Activated CD4-positive, alpha-beta T cell treated with anti-CD3 and anti-CD28 coated beads for 48 hours (primary cell): ENCODE data around the gene IQCN.

Experiments
- DNase-seq: peaks from one replicate; pipeline ENCODE4 v3.0.0-alpha.2; 2020

Gene IQCN, protein sequence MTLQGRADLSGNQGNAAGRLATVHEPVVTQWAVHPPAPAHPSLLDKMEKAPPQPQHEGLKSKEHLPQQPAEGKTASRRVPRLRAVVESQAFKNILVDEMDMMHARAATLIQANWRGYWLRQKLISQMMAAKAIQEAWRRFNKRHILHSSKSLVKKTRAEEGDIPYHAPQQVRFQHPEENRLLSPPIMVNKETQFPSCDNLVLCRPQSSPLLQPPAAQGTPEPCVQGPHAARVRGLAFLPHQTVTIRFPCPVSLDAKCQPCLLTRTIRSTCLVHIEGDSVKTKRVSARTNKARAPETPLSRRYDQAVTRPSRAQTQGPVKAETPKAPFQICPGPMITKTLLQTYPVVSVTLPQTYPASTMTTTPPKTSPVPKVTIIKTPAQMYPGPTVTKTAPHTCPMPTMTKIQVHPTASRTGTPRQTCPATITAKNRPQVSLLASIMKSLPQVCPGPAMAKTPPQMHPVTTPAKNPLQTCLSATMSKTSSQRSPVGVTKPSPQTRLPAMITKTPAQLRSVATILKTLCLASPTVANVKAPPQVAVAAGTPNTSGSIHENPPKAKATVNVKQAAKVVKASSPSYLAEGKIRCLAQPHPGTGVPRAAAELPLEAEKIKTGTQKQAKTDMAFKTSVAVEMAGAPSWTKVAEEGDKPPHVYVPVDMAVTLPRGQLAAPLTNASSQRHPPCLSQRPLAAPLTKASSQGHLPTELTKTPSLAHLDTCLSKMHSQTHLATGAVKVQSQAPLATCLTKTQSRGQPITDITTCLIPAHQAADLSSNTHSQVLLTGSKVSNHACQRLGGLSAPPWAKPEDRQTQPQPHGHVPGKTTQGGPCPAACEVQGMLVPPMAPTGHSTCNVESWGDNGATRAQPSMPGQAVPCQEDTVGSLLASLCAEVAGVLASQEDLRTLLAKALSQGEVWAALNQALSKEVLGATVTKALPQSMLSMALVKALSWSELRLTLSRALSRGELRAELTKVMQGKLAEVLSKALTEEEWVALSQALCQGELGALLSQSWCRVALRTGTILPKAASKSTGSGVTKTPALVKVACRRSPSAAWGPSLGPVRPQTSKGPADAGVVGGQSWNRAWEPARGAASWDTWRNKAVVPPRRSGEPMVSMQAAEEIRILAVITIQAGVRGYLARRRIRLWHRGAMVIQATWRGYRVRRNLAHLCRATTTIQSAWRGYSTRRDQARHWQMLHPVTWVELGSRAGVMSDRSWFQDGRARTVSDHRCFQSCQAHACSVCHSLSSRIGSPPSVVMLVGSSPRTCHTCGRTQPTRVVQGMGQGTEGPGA (N-terminal part only)

DNA sequence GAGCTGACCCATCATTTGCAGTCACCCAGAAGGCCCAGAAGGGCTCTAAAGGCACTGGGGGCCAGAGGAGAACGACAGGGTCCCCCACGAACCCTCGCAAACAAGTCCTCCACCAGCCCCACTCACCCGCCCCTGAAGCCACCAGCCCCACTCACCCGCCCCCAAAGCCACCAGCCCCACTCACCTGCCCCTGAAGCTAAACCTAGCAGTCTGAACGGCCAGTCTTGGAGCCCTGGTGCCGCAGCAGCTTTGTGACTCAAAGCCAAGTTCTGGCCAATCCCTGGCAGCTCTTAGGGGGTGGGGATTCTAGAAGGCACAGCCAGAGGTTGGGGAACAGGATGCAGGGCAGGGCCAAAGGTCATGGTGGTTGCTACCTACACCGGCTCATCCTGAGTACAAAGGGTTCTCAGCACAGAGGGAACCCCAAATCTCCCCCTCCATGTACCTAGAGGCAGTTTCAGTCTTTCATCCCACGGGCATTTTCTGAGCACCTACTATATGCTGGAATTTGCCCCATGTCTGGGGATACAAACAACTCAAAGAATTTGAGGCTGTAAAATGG lies at the start of gene IQCN:
IQCN (minus strand) TSS at position 234 of the 562 bp plus-strand sequence. CDS start 4,974 bp downstream, outside the sequence.
- DNase-seq, result peak; percentile 43

DNA sequence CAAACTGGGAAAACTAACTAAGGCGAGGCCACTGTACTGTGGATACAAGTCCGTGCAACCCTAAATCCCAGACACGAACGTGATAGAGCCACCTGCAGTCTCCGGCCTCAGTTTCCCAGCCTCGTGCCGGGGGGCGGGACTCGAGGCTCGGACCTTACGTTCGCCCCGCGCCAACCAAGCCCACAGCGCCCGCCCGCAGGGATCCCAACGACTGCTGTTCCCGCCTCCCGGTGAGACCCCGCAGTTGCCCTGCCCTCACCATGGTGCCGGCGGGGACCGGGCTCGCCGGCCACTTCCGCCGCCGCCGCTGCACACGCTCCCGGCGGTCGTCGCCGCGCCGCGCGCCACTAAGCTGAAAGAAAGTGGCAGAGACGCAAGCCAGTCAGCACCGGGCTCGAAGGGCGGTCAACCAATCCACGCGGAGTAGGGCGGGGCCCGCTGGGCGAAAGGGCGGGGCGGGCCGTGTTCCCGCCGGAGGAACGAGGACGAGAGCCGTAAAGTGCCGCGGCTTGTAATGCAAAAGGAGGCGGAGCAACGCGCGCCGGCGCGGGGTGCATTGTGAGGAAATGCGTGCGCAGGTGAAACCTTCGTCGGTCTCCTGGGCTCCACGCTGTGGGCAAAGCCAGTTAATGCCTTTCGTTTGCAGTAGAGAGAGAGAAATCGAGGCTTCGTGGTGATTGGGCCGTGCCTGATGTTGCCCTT lies 48.7 kb upstream of the IQCN start, which contains the start of gene LSM4:
LSM4 (minus strand) TSS at position 318 of the 702 bp plus-strand sequence; CDS start at position 262, 56 bp downstream.
- DNase-seq, result peak; percentile 100

DNA sequence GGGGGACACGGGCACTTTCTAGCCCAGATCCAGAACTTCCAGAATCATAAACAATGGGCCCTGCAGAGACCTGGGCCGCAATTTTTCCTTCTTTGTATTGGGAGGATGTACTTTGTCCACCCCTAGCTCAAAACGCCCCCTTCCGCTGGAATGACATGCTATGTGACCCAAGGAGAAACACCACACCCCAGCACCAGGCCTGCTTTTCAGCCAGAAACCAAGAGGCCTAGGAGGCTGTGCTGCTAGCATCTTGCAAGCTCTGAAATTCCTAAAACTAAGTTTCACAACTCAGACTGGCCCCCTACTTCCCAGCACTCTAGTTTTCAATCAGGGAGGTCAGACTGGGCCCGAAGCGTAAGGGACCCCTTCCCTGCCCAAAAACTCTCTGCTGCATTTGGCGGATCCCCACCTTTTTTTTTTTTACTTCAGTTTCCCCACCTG lies 48.1 kb upstream of the IQCN start:
- DNase-seq, result peak; percentile 70

DNA sequence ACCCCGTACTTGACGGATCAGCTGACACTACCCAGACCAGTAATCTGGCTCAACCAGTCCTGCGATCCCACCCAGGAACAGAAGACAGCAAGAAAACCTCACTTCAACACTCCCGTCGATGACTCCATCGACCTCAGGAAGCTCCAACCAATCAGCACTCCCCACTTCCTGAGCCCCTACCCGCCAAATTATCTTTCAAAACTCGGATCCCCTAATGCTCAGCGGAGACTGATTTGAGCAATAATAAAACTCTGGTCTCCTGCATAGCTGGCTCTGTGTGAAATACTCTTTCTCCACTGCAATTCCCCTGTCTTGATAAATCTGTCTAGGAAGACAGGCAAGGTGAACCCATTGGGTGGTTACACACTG lies 47.5 kb upstream of the IQCN start:
- DNase-seq, result peak; percentile 56

DNA sequence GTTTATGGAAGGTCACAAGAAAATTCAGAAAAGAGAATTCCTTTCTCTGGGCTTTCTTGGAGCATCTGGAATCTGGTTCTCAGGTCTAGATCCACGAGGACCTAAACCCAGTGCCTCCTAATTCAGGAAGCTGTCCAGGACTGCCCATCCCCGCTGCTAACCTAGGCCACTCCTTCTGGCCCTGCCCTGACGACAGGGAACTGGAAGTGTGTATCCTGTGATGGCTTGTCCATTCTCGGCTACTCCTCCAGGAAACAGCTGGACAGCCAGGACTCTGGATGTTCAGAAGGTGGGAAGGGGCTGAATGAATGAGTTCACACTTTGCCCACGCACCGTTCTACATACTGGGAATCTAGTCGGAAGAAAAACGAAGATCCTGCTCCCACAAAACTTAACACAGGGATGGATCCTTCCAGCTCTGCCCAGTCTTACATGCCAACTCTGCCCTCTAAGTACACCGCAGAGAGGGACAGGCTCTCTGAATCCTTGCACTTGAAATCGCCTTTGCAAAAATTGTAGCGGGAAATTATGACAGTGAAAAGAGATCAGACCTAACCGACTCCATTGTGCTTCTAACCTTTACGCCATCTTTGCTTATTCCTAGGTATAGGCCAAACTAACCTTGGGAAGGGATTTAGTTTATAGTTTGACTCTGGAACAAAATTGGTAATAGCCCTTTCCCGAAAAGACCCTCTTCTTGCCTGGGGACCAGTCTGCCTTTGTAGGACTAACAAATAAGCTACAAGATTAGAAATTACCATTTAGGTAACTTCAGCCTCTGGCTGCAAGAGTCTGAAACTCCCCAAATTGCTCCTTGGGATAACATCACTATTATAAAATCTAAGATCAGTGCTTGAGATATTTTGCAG lies 46.8 kb upstream of the IQCN start:
- DNase-seq, result no peak

DNA sequence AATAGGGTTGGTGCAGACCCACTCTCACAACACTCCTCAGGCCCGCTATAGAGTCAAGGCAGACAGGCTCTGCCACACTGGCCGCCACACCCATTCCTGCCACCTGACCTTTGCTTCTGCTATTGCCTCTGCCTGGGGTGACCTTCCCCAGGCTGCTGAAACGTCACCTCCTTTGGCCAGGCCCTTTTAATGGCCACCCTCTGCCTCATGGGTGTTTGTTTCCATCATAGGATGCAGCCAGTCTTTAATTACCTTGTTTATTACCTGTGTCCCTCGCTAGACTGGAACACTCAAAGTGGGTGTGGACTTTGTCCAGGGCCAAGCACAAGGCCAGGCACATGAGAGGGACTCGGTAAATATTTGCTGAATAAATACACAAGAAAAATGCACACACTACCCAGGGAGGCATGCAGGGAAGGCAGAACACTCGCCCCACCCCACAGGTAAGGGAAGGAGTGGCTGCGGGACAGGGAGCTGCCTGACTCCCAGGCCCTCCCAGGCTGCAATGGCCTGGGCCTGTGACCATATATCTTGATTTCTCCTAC lies 45.4 kb upstream of the IQCN start:
- DNase-seq, result no peak

DNA sequence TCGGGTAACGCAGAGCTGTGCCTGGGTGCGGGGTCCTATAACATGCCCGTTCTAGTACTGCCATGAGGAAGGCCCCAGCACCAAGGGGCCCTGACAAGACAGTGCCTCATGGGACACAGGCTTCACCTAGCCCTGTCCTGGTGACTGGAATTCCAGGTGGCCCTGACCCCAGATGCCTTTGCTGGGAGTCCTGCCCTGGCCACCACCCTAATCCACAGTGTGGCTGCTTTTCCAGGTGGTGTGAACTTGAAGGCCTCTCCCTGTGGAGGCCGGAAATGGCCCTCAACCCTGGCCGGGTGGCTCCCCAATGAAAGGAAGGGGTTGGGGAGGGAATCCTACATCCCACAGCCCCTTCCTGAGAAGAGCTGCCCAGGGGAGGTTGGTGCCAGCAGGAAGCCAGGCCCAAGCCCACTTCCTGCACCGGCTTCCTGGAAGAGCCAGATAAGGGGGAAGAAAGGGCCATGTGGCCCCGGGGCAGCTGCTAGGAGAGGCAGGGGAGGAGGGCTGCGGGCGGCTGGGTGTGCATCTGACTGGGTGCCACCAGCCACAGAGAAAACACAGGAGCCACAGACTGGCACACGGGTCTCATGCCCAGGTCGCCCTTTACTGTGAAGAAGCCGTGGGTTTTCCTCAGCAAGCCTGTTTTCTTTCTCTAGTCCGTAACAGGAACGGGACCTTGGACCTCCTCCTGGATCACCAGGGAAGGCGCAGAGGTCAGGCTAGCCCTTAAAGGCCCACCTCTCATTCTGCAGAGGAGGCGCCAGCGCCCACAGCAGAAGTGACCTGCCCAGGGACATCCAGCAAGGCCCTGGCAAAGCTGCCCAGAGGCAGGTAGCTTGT lies 43.9 kb upstream of the IQCN start:
- peak; percentile 64 for DNase-seq

DNA sequence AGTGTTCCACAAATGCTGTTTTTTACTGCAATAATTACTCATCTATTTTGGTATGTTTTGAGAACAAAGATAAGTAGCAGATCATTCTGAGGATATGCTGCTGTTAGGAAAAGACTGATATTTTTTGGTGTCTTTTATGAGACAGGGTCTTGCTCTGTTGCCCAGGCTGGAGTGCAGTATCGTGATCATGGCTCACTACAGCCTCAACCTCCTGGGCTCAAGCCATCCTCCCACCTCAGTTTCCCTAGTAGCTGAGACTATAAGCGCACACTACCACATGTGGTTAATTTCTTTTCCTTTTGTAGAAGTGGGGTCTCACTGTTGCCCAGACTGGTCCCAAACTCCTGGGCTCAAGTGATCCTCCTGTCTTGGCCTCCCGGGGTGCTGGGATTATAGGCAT lies 39.1 kb upstream of the IQCN start:
- DNase-seq, result no peak

DNA sequence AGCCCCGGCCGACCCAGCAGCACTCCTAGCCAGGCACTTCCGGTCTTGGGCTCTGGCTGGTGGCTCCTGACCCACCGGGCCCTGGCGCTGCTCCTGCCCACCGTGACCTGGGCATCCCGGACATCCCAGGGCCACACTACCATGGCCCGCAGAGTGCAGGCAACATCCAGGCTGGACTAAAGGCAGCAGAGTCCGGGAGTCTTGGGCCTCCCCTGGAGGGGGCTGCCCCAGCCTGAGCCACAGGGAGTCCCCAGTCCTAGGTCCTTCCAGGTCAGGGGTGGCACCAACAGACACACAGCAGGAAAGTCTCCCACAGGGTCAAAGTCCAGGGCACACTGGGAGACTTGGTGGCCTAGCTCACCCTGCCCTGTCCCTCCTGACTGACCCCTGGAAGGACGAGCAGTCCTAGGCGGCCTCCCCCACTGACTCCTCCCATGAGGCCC lies 37.9 kb upstream of the IQCN start:
- no peak for DNase-seq

DNA sequence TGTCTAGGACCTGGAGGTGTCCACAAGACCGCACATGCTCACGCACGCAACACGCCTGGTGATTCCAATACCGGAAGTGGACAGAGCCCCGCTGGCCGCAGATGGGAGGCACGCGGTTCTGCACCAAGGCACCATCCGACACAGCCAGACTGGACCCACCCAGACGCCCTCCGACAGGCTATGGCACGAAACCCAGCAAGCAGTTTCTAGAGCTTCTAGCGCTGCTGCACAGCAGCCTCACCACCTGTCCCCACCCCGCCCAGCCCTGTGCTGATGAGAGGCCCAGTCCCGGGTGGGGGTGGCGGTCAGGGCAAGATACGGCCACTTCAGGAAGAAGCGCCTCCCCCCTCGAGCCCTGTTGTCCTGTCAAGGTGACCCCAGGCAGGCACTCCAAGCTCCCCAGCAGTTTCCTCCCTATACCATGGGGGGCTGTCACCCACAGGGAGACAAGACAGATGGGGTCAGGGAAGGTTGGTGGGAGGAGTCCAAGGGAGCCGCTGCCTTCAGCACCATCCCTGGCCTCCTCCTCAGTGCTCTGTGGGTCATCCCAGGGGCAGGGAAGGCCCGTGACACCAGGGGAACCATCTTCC lies 37.3 kb upstream of the IQCN start:
- no peak for DNase-seq

DNA sequence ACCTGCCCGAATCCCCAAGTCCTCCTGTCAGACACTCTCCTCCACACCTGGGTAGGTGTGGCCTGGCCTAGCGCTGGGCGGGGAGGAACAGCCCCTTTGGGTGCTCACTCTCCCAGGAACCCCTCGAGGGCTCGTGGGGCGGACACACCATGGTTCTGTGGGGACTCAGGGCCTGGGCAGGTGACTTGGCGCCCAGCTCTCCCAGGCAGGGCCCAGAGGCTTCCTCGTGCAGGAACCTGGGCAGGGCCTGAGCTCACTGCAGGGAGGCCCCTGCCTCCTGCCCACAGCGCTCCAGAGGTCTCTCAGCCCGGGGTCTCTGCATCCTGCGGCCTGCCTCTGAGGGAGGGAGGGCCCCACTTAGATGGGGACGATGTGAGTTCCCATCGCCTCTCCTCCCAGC lies 36.7 kb upstream of the IQCN start:
- no peak for DNase-seq

DNA sequence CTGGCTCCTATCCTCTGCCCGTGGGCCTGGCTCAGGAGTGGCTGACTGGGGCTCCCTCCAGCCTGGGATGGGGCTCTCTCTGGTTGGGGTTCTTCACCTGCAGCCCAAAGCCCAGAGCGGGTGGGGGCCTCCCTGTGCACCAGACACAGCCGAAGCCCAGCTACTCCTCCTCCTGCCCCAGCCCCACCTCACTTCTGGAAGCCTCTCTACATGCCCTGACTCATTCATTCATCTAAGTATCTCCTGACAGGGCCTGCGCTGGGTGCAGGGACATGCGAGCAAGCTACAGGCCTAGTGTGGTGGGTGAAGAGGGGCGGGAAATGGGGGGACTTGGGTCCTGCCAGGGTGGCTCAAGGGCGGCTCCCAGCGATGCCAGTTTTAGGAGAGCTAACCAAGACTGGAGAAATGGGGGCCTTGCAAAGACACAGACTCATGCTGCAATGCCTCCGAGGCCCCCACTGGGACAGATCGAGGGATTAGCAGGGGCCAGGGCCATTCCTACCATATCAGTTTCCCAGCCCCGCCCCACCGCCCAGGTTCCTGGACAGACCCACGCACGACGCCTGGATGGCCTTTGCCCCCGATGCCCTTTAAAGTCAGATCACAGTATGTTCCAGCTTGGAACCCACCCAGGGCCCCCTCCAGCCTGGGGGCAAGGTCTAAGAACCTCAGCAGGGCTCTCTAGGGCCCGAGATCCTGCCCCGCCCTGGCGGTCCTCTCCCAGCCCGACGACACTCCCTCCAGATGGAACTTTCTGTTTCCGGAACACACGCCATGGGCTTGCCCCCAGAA lies 36.1 kb upstream of the IQCN start:
- DNase-seq, result no peak

DNA sequence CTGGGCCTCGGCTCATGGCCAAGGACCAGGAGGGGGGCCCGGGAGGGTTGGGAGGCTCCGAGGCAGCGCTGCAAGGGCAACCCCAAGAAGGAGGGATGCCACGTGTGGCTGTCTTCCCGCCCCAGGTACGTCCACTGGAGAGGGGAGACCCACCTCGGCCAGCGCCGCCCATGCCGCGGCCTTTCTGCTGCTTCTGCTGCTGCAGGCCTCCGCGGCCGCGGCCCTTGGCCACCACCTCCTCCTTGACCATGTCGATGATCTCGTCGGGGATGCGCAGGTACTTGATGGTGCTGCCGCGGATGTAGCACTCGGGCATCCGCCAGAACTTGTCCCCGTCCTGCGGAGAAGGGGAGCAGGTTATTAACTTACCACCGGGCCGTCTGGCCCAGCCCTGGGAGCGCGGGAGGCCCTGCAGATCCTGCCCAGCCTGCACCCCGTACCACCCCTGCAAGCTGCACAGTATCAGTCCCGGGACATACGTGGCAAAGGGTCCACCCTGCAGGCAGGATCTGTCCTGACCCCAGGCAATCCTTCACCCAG lies 35.3 kb upstream of the IQCN start:
- no peak for DNase-seq

DNA sequence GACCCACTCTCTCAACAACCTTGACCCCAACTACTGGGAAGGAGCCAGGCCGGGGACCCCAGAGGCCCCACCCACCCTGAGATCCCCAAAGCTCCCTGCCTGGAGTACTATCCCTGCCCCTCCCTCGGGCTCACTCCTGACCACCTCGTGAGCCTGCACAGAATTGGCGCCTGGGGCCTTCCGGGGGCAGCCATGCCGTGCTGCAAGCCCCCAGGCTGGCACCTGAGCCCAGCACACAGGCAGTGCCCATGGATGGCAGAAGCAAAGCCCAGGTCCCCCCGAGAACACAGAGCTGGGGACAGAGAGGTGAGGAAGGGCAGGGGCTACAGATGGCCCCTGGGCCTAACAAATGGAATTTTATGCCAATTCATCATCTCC lies 34.7 kb upstream of the IQCN start:
- DNase-seq, result no peak

DNA sequence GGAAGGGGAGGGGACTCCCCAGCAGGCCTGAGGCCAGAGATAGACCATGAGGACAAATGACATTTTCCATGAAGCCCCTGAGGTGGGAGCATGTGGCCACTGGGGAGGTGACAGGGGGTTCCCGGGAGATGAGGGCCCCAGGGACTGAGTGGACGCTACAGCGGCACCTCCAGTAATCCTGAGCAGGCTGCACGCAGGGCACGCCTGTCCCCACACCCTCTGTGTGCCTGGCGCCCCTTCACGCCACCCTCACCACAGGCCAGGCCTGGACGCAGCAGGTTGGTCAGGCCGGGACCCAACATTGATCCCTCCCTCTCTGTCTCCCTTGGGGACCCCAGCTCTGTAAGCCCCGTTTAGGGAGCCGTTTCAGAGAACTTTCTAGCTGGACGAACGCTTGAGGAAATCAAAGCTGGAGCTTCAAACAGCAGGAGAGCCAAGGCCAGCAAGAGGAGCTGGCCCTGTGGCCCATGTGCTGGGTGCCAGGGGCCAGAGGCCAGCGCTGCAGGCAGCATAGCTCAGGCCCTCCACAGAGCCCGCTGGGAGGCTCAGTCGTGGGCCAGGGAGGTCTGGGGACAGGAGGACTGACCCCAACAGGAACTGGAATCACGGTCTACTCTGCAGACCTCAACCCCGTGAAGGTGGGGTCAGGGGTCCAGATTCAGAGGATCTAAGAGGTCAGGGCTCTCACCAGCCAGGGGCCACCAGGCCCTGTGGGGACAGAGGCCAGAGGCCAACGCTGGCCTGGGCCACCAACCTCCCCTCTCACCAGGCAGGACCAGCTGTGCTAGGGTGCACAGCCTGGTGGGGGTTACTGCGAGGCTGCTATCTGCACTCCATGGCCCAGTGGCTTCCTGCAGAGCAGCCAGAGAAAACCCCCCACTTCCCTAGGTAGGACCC lies 34.0 kb upstream of the IQCN start:
- DNase-seq, result no peak

DNA sequence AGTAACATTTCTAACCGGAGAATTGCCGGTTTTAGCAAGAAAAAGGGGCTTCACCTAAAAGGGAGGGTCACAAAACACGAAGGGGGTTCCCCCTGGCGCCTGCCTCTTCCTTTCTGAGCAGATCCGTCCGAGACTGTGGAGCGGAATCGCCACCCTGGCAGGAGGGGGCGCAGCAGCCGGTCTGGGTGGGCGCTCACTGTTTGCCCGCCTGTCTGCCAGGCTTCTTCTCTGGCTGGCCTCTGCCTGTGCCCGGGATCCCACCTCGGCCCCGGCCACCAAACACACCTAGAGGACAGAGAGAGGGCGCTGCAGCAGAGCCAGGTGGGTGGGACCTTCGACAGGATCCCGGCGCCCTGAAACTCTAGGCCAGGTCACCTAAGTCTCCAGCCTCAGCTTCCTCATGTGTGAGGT lies 33.0 kb upstream of the IQCN start:
- no peak for DNase-seq

DNA sequence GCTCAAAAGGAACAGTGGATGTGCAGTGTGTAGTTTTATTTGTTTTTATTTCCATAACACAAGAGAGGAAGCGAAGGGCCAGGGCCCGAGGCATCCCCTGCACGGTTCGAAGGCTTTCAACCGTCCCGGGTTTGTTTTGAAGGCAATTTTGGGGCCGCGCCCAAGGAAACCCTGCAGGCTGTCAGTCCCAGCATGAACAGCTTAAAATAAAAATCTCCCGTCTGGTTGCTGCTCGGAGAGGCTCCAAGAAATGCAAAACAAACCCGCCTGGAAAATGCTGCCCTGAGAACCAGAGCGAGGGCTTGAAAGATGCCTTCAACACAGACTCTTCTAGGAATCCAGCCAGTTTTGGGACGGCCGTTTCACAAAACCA lies 32.6 kb upstream of the IQCN start:
- DNase-seq, result no peak
